GM12878 (cell line): ENCODE data around the gene C1S.

ENCODE experiments used
- EP300 ChIP-seq, 2 experiments: fragments of 150-350 bp in 1 of 2; IDR thresholded peaks; 2 replicates each; pipeline ENCODE4 v1.6.1; 2011 to 2012; ENCODE audit warnings: low read depth in 2 of 2, low read length in 2 of 2, borderline replicate concordance in 1 of 2, improper control_type of control experiment in 1 of 2, inconsistent platforms in 1 of 2; ENCODE audit not compliant: control insufficient read depth in 1 of 2
- GABPA ChIP-seq: IDR thresholded peaks from 2 replicates; pipeline ENCODE4 v1.6.1; 2014; ENCODE audit warnings: antibody characterized with exemption, low read depth, mild to moderate bottlenecking, inconsistent platforms
- GATAD2B ChIP-seq: fragments of 450-650 bp; conservative IDR thresholded peaks from 2 replicates; pipeline ENCODE4 v1.6.1; 2017; ENCODE audit warnings: low read depth, mild to moderate bottlenecking, moderate library complexity
- KDM1A ChIP-seq: fragments of 200-600 bp; sonication (generic); IDR thresholded peaks from 2 replicates; pipeline ENCODE4 v1.6.1; 2016; ENCODE audit warnings: borderline replicate concordance
- PAX8 ChIP-seq: fragments of 450-650 bp; IDR thresholded peaks from 2 replicates; pipeline ENCODE4 v1.6.1; 2017; ENCODE audit warnings: mild to moderate bottlenecking, moderate library complexity
- POLR2AphosphoS5 ChIP-seq: IDR thresholded peaks from 2 replicates; pipeline ENCODE4 v1.6.1; 2011; ENCODE audit warnings: mild to moderate bottlenecking, low read length, inconsistent platforms
- RAD21 ChIP-seq: IDR thresholded peaks from 2 replicates; pipeline ENCODE4 v1.6.1; 2011; ENCODE audit warnings: mild to moderate bottlenecking, low read depth, low read length, moderate library complexity; ENCODE audit not compliant: insufficient read depth
- REST ChIP-seq: IDR thresholded peaks from 2 replicates; pipeline ENCODE4 v1.6.1; 2012; ENCODE audit warnings: mild to moderate bottlenecking, low read depth, low read length
- TCF7 ChIP-seq: IDR thresholded peaks from 2 replicates; pipeline ENCODE4 v1.6.1; 2014; ENCODE audit warnings: antibody characterized with exemption, borderline replicate concordance
- TF ChIP-seq, protein P1 (sequence below), 3 experiments: IDR thresholded peaks in 2 of 3; conservative IDR thresholded peaks in 1 of 3; 2 replicates each; pipeline ENCODE4 v1.5.1; 2011; ENCODE audit warnings: low read depth in 3 of 3, low read length in 3 of 3, mild to moderate bottlenecking in 3 of 3, control low read depth in 2 of 3, moderate library complexity in 2 of 3, inconsistent platforms in 1 of 3, mixed read lengths in 1 of 3; ENCODE audit not compliant: control insufficient read depth in 2 of 3, insufficient read depth in 1 of 3; ENCODE audit errors: extremely low read depth in 1 of 3

DNA sequence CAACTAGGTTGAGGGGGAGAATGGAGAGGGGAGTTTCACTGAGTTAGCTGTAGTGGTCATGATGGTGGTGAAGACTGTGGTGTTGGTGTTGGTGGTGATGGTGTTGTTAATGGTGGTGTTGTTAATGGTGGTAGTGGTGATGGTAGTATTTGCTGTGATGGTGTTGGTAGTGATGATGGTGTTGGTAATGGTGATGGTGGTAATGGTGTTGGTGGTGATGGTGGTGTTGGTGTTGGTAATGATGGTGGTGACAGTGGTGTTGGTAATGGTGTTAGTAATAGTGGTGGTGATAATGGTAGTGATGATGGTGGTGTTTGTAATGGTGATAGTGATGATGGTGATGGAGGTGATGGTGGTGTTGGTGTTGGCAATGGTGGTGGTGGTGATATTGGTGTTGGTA is 22.6 kb downstream of the C1S start:
- no peak for TF ChIP-seq TCF7
- no peak for TF ChIP-seq GATAD2B
- TF ChIP-seq KDM1A, result no peak
- TF ChIP-seq, protein P1, sequence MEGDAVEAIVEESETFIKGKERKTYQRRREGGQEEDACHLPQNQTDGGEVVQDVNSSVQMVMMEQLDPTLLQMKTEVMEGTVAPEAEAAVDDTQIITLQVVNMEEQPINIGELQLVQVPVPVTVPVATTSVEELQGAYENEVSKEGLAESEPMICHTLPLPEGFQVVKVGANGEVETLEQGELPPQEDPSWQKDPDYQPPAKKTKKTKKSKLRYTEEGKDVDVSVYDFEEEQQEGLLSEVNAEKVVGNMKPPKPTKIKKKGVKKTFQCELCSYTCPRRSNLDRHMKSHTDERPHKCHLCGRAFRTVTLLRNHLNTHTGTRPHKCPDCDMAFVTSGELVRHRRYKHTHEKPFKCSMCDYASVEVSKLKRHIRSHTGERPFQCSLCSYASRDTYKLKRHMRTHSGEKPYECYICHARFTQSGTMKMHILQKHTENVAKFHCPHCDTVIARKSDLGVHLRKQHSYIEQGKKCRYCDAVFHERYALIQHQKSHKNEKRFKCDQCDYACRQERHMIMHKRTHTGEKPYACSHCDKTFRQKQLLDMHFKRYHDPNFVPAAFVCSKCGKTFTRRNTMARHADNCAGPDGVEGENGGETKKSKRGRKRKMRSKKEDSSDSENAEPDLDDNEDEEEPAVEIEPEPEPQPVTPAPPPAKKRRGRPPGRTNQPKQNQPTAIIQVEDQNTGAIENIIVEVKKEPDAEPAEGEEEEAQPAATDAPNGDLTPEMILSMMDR (IDR thresholded peaks at IDR 0.05 in 2 of 3, conservative IDR thresholded peaks at IDR 0.05 in 1 of 3; ENCODE audit: control insufficient read depth in 2 of 3, extremely low read depth in 1 of 3, insufficient read depth in 1 of 3, low read depth in 3 of 3, low read length in 3 of 3), result no peak
- no peak for TF ChIP-seq POLR2AphosphoS5
- no peak for TF ChIP-seq EP300 (IDR thresholded peaks at IDR 0.05; ENCODE audit: borderline replicate concordance in 1 of 2, control insufficient read depth in 1 of 2, low read depth in 2 of 2, low read length in 2 of 2)
- no peak for TF ChIP-seq PAX8
- TF ChIP-seq GABPA, result no peak
- TF ChIP-seq REST, result no peak
- TF ChIP-seq RAD21, result no peak
